Fibroblast of skin of left biceps (primary cell): ENCODE data around the gene AMPD3.
"Not testable (repeated sequence)": the region's sequence is repeated elsewhere in the genome, so short reads cannot be mapped to it uniquely, and the experiment has no call there.

Experiments used
- DNase-seq, 2 experiments: peaks; one replicate each; pipeline ENCODE4 v3.0.0-alpha.2; 2013; ENCODE audit warnings: low read depth in 2 of 2

The AMPD3 gene

DNA sequence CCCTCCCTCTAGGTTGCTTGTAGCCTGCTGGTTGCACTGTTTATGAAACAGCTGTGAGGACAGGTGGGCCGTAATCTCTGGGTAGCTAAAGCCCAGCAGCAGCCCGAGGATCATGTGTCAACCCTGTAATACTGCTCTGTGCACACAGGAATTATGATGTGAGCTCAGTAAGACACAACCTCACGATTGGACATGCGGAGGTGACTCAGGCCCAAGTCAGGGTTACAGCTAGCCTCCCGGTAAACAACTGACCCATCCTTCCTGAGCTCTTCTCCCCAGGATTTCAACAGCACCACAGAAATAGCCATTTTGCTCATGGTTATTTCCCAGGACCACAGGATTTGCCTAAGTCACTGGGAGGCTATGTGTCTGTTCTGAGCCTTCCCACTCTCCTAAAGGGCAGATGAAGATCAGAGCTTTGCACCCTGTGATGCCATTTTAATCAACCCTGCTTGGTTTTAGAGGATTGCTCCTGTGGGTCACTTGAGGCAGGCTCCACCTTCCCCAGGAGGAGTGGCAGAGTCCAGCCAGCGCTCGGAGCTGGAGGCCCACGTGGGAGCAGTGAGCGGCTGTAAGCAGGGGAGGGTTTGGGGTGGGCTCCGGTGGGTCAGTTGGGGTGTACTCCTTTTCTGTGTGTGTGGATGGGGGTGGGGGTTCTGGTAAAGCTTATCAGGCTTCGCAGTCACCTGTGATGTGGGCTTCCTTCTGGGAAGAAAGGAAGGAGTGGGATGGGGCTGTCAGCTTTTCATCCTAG is at the start of gene AMPD3:
AMPD3 (plus strand) TSS at position 387 of the 754 bp plus-strand sequence. CDS start 6,256 bp downstream, outside the sequence.
- DNase-seq: no peak

- DNase-seq: peak; percentile 59 to 64
Observed at GRCh38 chr11:10405865-10406592, 49.0 kb upstream of the AMPD3 start.

DNA sequence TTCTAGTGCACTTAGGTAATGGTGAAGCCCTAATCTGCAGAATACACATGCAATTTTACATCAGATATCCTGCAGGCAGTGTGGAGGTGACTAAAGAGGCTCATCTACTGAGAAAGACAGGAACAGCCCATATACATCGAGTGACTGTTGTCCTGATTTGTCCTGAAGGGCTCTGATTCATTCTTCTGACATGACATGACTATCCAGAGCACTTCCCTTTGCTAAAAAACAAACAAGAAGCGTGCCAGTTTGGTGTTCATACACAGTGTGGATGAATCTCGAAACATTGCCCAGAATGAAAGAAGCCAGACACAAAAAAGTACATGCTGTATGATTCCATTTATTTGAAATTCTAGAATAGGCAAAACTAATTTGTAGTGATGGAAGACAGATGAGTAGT is 48.0 kb upstream of the AMPD3 start:
- DNase-seq: no peak

GRCh38 chr11:10407749-10408685 is 47.0 kb upstream of the AMPD3 start:
- no peak for DNase-seq

- no peak for DNase-seq
Observed at GRCh38 chr11:10409207-10409661, 45.8 kb upstream of the AMPD3 start.

DNA sequence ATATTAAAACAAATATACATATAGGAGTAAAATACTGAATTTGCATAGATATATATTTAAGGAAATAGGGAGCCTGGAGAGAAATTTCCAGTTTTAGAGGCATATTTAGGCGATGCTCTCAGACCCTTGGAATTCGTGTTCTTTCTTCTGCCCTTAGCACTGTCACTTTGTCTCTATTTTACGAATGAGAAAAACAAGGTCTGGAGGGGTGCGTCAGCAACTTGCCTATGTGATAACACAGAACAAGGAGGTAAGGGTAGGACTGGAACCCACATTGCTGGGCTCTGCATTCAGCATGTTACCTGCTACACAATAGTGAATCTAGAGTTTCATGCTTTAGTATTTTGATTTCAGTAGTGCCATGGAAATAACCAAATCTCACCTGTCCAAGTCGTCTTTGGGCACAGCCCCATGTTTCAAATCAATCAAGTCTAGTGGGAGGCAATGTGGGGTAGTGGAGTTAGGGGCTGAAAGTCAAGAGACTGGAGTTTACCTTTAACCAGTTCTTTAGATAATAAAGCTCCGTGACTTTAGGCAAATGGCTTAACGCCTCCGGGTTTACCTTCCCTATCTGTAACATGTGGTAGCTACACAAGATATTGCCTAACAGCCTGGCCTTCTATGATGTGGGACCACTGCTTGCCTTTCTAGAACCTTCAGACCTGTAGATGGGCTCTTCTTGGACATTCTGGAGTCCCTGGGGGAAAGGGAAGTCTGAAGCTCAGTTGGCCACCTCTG is 44.8 kb upstream of the AMPD3 start:
- DNase-seq: no peak

GRCh38 chr11:10410844-10411200 is 44.2 kb upstream of the AMPD3 start:
- no peak for DNase-seq

GRCh38 chr11:10412266-10412665 is 42.8 kb upstream of the AMPD3 start:
- no peak for DNase-seq

DNA sequence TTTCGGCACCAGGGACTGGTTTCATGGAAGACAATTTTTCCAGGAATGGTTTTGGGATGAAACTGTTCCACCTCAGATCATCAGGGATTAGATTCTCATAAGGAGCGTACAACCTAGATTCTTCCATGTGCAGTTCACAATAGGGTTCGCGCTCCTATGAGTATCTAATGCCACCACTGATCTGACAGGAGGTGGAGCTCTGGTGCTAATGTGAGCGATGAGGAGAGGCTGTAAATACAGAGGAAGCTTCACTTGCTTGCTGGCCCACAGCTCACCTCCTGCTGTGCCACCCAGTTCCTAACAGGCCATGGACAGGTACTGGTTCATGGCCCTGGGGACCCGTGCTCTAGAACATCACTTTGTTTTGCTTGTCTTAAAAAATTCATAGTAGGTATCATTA is 41.8 kb upstream of the AMPD3 start:
- no peak for DNase-seq

DNA sequence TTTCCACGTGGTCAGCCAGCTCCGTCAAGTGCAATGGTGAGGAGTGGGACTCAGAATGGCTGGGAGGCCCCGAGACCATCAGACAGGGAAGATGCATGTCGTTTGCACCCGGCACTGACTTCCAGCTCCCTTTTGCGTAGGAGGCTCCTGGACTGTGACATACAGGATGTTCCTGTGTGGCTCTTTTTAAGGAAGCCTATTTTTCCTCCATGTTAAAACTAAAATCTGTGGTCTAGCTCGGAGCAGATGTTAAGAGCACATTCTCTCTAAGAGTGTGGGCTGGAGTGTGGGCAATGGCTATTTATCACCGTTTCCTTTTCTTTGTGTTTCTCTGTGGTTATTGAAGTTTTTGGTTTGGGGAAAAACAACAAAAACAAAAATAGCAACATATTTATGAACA is 40.9 kb upstream of the AMPD3 start:
- no peak for DNase-seq

GRCh38 chr11:10414659-10415058 is 40.4 kb upstream of the AMPD3 start:
- no peak for DNase-seq

GRCh38 chr11:10415817-10416392 is 39.2 kb upstream of the AMPD3 start:
- DNase-seq: no peak

DNA sequence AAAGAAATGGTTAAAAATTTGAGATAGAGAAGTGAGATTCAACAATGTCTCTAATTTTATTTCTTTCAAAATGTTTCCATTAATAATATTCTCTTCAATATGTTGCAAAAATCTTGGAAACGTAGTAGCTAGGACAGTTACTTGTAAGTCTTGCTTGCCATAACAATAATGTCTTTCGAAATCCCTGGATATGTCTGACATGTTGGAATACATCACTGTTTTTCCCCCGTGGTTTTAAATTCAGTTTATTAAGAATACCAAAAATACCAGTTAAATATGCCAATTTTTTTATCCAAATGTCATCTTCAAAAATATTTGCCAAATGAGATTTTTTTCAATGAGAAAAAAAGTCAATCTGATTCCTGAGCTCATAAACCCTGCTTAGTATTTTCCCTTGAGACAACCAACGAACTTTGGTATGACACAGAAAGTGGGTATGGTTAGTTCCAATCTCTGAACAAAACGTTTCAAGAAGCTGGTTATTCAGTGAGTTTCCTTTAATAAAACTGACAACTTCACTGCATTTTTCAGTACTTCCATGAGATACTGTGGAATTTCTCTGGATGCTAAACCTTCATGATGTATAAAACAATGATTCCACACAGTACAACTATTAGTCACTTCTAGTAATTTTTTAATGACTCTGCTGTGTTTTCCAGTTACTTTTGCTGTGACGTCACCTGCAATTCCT is 36.7 kb upstream of the AMPD3 start:
- DNase-seq: no peak

DNA sequence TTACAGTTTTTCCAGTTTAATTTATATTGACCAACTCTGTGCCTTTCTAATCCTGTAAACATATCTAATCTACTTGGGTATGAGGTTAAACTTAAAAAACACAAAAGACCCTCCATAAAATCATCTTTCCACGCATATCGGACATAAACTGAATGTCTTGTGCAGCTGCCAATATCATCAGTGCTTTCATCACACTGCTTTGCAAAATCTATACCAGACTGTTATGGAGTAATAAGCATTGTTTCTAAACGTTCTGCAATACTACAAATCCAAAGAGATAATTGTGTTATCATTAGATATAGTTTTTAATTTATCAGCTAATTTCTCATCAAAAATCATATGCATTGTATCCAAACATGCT is 36.1 kb upstream of the AMPD3 start:
- DNase-seq: no peak

DNA sequence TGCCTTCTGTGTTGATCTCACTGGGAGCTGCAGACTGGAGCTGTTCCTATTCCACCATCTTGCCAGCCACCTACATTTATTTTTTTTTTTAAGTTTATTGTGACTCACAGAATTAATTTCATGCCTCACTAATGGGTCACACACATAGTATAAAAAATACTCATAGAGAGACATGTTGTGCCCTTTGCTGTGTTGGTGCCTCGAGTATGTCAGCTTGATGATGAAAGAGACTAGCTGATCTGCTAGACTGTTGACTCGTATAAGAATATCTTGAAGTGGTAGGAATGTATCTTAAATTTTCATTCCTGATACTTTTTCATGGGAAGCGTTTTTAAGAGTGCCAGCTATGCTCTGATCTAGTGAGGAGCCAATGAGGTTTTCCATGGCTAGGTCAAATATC is 28.6 kb upstream of the AMPD3 start:
- no peak for DNase-seq

GRCh38 chr11:10428453-10428852 is 26.6 kb upstream of the AMPD3 start:
- DNase-seq: no peak

GRCh38 chr11:10429526-10429925 is 25.5 kb upstream of the AMPD3 start:
- DNase-seq: no peak

GRCh38 chr11:10432493-10432892 is 22.6 kb upstream of the AMPD3 start:
- no peak for DNase-seq

- no peak for DNase-seq
Observed at GRCh38 chr11:10432971-10433370, 22.1 kb upstream of the AMPD3 start.

DNA sequence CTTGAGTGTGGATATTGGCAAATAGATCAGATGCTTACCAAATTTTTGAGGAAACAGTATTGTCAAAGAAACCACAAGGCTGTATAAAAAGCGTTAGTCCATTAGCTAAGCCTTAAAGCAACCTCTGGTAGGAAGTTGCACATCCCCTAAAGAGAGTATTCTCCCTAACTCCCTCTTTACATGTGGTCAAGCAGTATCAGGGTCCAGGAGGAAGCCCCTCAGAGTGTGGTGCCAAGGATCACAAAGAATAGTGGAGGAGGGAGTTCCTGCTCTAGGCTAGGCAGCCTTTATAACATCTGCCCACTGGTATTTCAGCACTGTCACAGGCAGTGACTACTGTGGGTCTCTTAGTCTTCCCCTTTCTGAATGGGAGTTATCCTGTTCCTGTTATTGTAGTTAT is 18.8 kb upstream of the AMPD3 start:
- no peak for DNase-seq

GRCh38 chr11:10436683-10437082 is 18.4 kb upstream of the AMPD3 start:
- DNase-seq: not testable (repeated sequence)
